GM18505 (cell line): ENCODE data around the gene CORIN.
"Not testable (repeated sequence)": the region's sequence is repeated elsewhere in the genome, so short reads cannot be mapped to it uniquely, and the experiment has no call there.

ENCODE experiments used
- ATAC-seq: cut with Tn5 transposase; IDR thresholded peaks from one replicate; pipeline ENCODE4 v1.9.1; 2021; ENCODE audit not compliant: unreplicated experiment
- POLR2A ChIP-seq: IDR thresholded peaks from 4 replicates; pipeline ENCODE4 v1.6.1; 2011; ENCODE audit warnings: borderline replicate concordance; ENCODE audit not compliant: insufficient read depth, insufficient read length; ENCODE audit errors: extremely low read depth

CORIN gene

DNA sequence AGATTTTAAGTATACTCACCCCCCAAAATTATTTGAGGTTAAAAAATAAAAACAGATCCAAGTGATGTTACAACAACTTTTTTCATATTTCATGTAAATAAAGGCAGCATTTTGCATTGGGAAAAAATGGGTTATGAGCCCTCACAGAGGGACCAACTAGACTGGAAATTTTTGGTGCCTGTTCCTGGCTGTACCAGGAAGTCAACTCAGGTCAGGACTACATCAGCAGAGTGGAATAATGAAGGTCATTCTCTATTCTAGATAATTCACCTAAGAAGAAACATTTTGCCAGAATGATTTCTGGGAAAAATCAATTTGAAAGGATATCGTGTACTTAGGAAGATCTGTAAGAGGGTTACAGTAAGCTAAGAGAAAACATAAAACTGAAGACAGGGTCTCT is 66.8 kb downstream of the CORIN start:
- ATAC-seq = no peak
- no peak for TF ChIP-seq POLR2A

DNA sequence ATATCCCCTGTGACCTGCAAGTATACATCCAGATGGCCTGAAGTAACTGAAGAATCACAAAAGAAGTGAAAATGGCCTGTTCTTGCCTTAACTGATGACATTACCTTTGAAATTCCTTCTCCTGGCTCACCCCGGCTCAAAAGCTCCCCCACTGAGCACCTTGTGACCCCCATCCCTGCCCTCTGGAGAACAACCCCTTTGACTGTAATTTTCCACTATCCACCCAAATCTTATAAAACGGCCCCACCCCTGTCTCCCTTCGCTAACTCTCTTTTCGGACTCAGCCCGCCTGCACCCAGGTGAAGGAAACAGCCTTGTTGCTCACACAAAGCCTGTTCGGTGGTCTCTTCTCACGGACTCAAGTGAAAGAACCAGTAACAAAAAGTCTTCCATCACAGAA is 69.9 kb downstream of the CORIN start:
- not testable (repeated sequence) for ATAC-seq

DNA sequence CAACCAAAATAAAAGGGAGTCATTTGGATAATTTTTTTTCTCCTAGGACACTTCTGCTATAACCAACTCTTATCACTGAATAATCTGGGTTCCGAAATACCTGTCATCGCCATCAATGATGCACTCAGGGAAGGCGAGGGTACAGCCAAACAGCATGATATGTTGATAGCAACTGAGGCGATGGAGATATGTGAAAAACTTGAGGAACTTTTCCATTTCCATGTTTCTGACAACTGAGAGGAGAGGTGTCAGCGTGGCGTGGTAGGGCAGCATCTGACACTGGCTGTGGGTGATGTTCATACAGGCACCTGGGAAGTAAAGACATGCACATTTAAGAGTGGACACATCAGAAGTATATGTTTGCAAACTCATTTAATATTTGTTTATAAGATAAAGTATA is 74.6 kb downstream of the CORIN start:
- no peak for ATAC-seq
- no peak for TF ChIP-seq POLR2A

DNA sequence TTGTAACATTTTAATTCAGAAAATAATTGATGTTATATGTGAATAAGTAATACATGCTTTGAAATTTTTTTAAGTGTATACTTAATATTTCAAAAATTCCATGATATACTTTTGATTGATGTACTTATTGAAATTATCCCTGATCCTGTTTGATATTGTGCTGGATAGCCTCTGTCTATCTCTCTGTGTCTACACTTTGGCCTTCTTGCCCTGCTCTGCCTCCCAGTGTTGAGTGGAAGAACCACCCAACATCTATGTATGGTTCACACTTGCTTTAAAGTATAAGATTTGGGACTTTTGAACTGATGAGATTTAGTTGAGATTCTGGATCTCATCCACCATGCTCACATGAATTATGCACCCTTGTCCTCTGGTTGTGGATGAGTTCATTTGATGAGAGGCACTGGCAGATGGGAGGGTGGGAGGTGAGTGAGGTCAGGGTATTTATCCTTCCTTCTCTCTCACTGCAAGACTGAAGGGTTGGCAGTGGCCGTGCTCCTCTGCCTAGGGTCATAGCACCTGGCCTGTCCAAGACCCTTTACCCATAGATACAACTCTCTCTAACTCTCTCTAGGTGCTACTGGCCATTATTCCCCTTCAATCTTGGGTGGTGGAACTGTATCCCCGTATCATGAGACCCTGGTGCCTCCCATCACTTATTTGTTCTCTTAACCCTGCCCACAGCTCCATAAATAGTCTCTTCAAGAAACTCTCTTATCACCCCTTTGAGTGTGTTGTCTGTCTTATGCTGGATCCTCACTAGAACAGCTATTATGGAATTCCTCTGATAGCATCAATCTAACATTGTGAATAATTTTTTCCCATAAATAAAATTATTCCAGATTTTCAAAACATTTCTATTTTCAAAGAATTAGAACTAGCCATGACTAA is 75.2 kb downstream of the CORIN start:
- no peak for TF ChIP-seq POLR2A
- no peak for ATAC-seq

DNA sequence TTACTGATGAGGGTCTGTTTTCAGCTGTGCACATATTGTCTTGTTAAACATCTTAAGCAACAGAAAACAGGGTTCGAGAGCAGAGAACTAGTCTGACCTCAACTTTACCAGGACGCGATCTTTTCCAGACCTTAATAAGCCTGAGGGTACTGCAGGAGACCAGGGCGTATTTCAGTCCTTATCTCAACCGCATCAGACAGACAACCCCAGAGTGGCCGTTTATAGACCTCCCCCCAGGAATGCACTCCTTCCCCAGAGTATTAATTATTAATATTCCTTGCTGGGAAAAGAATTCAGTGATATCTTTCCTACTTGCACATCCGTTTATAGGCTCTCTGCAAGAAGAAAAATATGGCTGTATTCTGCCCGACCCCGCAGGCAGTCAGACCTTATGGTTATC is 84.6 kb downstream of the CORIN start:
- not testable (repeated sequence) for ATAC-seq

GRCh38 chr4:47752214-47752613 is 85.7 kb downstream of the CORIN start:
- ATAC-seq = no peak
- TF ChIP-seq POLR2A = no peak

DNA sequence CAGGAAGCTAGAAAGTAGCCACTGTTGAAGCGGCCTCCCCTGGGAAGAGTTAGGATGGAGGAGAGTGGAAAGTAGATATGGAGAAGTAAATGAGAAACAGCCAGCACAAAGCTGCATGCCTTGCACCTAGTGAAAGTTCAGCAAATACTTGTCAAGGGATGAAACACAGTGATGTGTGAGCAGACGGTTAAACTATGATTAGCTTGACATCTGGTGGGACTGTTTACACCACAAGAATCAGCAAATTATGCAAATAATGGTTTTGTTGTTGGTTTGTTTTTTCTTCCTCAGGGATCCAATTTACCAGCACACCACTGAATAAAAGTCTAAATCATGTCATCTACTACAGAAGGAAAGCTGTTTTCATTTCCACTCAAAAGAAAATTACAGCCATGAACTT is 87.1 kb downstream of the CORIN start:
- no peak for TF ChIP-seq POLR2A
- ATAC-seq = no peak

DNA sequence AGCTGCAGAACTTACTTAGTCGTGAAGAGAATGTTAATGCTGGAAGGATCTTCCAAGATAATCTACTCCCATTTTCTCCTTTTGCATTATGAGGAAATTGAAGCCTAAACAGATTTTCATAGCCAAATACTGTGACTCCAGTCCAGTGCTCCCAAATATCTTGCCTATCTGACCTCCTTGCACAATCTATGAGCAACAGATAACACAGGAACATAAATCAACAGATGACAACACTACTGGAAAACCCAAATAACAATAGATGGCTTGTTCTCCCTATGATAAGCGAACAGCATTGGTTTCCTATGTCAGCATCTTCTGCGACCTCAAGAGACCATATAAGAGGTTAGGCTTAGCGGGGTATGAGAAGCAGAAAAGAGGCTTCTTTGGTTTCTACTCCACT is 88.0 kb downstream of the CORIN start:
- no peak for ATAC-seq
- no peak for TF ChIP-seq POLR2A

DNA sequence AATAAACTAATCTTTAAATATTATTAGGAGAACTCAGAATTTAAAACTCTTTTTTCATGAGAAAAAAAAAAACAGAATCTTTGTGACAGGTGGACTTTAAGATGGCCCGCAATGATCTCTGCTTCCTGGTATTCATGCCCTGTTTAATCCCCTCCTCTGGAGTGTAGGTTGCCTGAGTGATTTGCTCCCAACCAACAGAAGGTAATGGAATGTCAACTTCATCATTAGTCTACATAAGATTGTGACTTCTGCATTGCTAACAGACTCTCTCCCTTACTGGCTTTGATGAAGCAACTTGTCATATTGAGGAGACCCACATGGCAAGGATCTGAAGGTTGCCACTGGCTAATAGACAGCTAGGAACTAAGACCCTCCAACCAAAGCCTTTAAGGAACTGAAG is 88.8 kb downstream of the CORIN start:
- no peak for TF ChIP-seq POLR2A
- ATAC-seq = no peak

DNA sequence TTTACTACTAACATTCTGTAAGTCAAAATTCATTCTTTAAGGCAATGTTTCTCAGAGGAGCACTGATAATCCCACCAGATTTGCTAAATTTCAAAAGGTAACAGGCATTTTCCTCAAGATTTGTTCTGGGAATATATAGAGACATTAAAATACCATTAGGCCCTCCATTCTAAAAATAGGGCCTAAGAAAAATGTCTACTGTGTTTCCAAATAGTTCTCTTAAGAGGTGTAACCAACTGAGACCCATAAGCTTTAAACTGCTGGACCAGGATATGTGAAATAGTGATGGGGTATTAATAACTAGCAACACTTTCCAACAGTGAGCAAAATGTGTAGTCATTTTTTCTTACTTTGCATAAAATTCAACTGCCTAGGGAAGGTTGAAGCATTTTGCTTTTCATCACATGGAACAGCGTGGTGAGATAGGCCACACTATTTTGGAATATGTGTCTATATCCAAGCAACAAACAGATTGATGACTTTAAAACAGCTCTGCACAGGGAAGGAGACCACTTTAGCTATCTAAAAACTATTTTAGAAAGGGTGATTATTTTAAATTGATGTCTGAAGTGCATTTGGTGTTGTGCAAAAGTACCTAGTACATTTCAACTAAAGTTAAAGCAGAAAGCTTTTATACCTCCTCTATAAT is 89.9 kb downstream of the CORIN start:
- no peak for TF ChIP-seq POLR2A
- ATAC-seq = no peak

GRCh38 chr4:47747211-47747610 is 90.7 kb downstream of the CORIN start:
- ATAC-seq = no peak
- no peak for TF ChIP-seq POLR2A

- TF ChIP-seq POLR2A = no peak
- no peak for ATAC-seq
Observed at GRCh38 chr4:47746122-47746521, 91.7 kb downstream of the CORIN start.

DNA sequence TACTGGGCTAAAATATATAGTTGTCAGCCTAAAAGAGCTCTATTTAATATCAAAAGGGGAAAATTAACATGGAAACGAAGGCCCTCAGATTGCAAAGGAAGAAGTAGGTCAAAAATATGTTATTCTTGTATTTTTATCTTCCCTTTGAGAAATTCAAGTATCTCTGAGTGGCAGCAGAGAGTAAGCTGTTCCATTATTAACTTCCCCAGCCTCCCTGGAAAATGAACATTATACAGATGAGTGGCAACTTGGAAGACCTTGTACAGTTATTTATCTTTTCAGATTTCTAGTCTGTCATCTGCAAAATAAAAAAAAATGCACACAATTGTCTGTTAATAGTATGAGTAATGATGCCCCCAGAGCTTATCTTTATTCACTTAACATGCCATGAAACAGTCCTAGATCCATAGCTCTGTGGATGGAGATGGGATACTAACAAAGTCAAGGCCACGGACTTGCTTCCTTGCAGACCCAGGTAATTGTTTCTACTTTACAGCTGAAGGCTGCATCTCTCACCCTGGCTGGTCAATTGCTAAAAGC is 93.0 kb downstream of the CORIN start:
- ATAC-seq = no peak
- TF ChIP-seq POLR2A = no peak

- no peak for ATAC-seq
- no peak for TF ChIP-seq POLR2A
Observed at GRCh38 chr4:47744253-47744652, 93.6 kb downstream of the CORIN start.
